ENCODE results near the gene ATP8B4.

Gene ATP8B4

DNA sequence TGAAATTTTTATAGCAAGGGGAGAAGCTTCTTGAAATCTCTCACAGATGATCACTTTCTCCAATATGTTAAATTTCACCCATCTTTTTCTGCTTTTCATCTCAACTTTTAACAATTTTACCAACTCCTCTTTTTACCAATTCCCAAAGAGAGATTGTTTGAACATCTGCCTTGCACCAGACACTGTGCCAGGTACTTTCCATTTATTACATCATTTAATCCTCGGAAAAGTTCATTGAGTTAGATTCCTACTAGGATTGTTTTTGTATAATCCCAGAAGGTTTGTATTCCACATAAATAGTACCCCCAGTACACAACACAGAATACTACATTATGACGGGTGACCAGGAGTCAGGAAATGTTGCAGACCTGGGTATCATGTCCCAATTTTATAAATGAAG is 74.1 kb downstream of the ATP8B4 start:
- no peak for DNase-seq (ENCODE audit: low read depth)
- no peak overlapping the region for H3K4me3 ChIP-seq (ENCODE audit: control insufficient read depth, low read depth, low read length)
- TF ChIP-seq, protein P1, sequence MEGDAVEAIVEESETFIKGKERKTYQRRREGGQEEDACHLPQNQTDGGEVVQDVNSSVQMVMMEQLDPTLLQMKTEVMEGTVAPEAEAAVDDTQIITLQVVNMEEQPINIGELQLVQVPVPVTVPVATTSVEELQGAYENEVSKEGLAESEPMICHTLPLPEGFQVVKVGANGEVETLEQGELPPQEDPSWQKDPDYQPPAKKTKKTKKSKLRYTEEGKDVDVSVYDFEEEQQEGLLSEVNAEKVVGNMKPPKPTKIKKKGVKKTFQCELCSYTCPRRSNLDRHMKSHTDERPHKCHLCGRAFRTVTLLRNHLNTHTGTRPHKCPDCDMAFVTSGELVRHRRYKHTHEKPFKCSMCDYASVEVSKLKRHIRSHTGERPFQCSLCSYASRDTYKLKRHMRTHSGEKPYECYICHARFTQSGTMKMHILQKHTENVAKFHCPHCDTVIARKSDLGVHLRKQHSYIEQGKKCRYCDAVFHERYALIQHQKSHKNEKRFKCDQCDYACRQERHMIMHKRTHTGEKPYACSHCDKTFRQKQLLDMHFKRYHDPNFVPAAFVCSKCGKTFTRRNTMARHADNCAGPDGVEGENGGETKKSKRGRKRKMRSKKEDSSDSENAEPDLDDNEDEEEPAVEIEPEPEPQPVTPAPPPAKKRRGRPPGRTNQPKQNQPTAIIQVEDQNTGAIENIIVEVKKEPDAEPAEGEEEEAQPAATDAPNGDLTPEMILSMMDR (IDR thresholded peaks at IDR 0.05; ENCODE audit: control insufficient read depth, insufficient read depth, low read depth, low read length, missing control alignments) = no peak

DNA sequence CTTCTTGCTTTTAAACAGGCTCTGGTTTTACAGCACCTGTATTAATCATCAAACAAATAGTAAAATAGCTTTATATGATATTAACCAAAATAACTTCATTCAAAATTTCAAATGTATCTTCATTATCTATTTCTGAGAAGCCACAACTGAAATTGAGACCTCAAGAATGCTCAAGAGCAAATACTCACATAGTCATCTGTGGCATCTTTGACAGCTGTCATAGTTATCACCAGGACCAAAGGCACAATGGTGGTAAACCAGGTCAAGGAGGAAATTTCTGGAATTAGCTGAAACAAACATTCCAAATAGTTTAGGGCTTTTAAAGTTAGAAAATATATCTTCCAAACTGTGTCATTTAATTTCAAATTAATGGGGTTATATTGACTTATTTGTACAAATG is 74.6 kb downstream of the ATP8B4 start:
- TF ChIP-seq, protein P1 (IDR thresholded peaks at IDR 0.05; ENCODE audit: control insufficient read depth, insufficient read depth, low read depth, low read length, missing control alignments) = no peak
- H3K4me3 ChIP-seq (ENCODE audit: control insufficient read depth, low read depth, low read length) = no peak overlapping the region
- DNase-seq (ENCODE audit: low read depth) = no peak

DNA sequence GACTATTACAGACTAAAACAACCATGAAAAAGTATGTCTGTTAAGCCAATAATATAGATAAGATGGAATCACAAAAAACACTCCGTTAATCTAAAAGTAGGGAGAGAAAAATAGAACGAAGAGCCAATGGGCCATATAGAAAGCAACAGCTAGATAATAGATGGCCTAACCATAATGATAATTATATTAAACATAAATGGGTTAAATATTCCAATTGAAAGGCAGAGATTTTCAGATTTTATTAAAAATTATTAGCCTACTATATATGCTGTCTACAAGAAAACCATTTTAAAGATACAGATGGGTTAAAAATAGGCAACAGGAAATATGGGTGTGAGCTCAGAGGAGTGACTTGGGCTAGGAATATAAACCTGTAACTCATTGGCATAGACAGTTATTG is 76.3 kb downstream of the ATP8B4 start:
- no peak for DNase-seq (ENCODE audit: low read depth)
- TF ChIP-seq, protein P1 (IDR thresholded peaks at IDR 0.05; ENCODE audit: control insufficient read depth, insufficient read depth, low read depth, low read length, missing control alignments) = no peak
- H3K4me3 ChIP-seq (ENCODE audit: control insufficient read depth, low read depth, low read length) = no peak overlapping the region

DNA sequence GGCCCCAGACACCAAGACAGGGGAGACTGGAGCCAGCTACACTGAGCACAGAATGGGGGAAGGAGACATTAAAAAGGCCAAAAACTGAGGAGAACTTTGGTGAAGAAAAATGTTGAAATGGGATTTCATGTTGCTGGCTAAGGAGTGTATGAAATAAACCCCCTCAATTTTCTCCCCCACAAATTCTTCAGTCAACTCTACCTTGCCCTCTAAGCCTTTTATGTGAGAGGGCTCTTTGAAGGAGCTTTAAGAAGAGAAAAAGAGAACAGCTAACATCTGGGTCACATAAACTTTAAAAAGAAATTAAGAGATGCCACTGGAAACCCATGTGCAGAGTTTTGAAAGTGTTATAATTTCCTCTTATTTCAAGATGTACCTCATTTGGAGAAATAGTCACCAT is 88.6 kb downstream of the ATP8B4 start:
- TF ChIP-seq, protein P1 (IDR thresholded peaks at IDR 0.05; ENCODE audit: control insufficient read depth, insufficient read depth, low read depth, low read length, missing control alignments) = no peak
- no peak overlapping the region for H3K4me3 ChIP-seq (ENCODE audit: control insufficient read depth, low read depth, low read length)
- no peak for DNase-seq (ENCODE audit: low read depth)

DNA sequence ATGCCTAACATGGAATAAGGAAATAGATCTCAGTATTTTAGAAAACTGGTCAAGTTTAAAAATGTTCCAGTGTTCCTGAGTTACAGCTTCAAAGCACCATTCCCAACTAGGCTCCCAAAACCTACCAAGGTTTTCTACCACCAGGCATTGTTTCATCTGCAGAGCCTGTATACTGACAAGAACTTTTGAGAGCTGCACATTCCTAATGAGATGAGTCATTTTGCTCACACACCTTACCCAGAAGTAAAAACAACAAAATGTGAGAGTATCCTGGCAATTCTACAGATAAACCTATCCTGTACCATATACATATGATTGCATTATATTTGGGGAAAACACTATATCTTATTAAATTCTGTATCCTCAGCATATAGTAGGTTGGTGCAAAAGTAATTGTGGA is 90.7 kb downstream of the ATP8B4 start:
- DNase-seq (ENCODE audit: low read depth) = no peak
- TF ChIP-seq, protein P1 (IDR thresholded peaks at IDR 0.05; ENCODE audit: control insufficient read depth, insufficient read depth, low read depth, low read length, missing control alignments) = no peak
- no peak overlapping the region for H3K4me3 ChIP-seq (ENCODE audit: control insufficient read depth, low read depth, low read length)

DNA sequence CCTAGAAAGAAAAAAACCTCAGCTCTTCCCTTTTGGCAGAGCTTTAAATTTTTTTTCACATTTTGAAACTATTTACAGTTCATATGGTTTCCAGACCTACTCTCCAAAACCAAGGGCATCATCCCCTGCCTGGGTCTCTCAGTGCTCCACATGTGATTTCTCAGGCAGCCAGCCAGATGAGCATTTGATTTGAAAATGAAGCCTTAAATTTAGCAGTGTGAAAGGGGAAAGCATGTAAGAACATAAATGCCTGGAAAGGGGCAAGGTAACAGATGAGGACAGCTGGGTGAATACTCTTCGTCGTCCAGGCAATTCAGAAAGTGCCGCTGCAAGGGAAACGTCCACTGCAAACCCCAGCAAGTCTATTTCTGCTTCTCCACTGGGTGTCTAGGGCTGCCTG is 94.8 kb downstream of the ATP8B4 start:
- TF ChIP-seq, protein P1 (IDR thresholded peaks at IDR 0.05; ENCODE audit: control insufficient read depth, insufficient read depth, low read depth, low read length, missing control alignments) = no peak
- H3K4me3 ChIP-seq (ENCODE audit: control insufficient read depth, low read depth, low read length) = no peak overlapping the region
- DNase-seq (ENCODE audit: low read depth) = no peak

DNA sequence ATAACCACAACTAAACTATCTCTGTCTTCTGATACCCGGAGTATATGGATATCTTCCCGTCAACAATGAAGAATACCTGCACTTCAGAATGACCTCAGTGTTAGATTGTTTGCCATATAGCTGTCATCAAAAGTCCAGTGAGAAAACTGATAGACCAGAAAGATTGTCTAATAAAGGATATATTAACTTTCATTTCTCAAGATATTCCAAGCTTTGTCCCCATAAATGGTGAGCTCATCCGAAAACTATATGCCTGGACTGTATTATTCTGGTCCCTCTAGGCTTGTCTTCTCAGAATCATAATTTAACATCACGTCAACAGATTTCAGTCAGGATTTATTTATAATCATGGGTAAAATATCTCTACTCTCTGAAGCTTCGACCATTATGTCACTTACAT is 100.5 kb downstream of the ATP8B4 start:
- TF ChIP-seq, protein P1 (IDR thresholded peaks at IDR 0.05; ENCODE audit: control insufficient read depth, insufficient read depth, low read depth, low read length, missing control alignments) = no peak
- no peak for DNase-seq (ENCODE audit: low read depth)
- H3K4me3 ChIP-seq (ENCODE audit: control insufficient read depth, low read depth, low read length) = no peak overlapping the region

All from AG09309 (cell line).